Esophagus muscularis mucosa (tissue), 4 donors: ENCODE data around the gene PGBD2. TPM values are rescaled to one million over a fixed set of nuclear protein-coding genes. Genes with fewer than 3 reads are reported as not detected.

Experiments
- DNase-seq: peaks from one replicate; pipeline ENCODE4 v3.0.0-alpha.2; 2017; ENCODE audit errors: extremely low spot score
- H3K27ac ChIP-seq, 4 donors: fragments of 200-600 bp; sonication (generic); replicated peaks in 1 of 4; 1 replicate in 3 of 4; 2 replicates in 1 of 4; pipeline ENCODE4 v1.5.1; 2016 to 2019; ENCODE audit warnings: mild to moderate bottlenecking in 1 of 4
- H3K27me3 ChIP-seq, 4 donors: fragments of 200-600 bp; sonication (generic); one replicate each; pipeline versions ENCODE4 v1.5.1 to v1.6.0; 2016 to 2019
- H3K36me3 ChIP-seq, 4 donors: fragments of 200-600 bp; sonication (generic); one replicate each; pipeline ENCODE4 v1.5.1; 2016 to 2019
- H3K4me1 ChIP-seq, 4 donors: fragments of 200-600 bp; sonication (generic); one replicate each; pipeline ENCODE4 v1.5.1; 2016 to 2019
- H3K4me3 ChIP-seq, 4 donors: fragments of 200-600 bp; sonication (generic); 1 replicate in 2 of 4; 2 replicates in 2 of 4; pipeline ENCODE4 v1.5.1; 2016 to 2019; ENCODE audit warnings: mild to moderate bottlenecking in 4 of 4, moderate library complexity in 1 of 4
- H3K9me3 ChIP-seq, 4 donors: fragments of 200-600 bp; sonication (generic); 1 replicate in 3 of 4; 2 replicates in 1 of 4; pipeline ENCODE4 v1.5.1; 2016 to 2019
- CTCF ChIP-seq, 3 experiments: fragments of 200-600 bp in 2 of 3; fragments of 450-650 bp in 1 of 3; sonication (generic) in 2 of 3; IDR thresholded peaks; one replicate each; pipeline ENCODE4 v1.5.1; 2017 to 2019; ENCODE audit warnings: antibody characterized with exemption in 3 of 3, mild to moderate bottlenecking in 2 of 3, moderate library complexity in 1 of 3
- EP300 ChIP-seq: sonication (generic); formaldehyde crosslinking; IDR thresholded peaks from one replicate; pipeline ENCODE4 v1.6.1; 2017; ENCODE audit warnings: antibody characterized with exemption
- POLR2A ChIP-seq: fragments of 450-650 bp; IDR thresholded peaks from one replicate; pipeline ENCODE4 v1.6.1; 2017; ENCODE audit warnings: antibody characterized with exemption, moderate library complexity, mild to moderate bottlenecking, low read depth
- POLR2AphosphoS5 ChIP-seq, 2 donors: sonication (generic); formaldehyde crosslinking; IDR thresholded peaks; one replicate each; pipeline ENCODE4 v1.6.1; 2017; ENCODE audit warnings: antibody characterized with exemption in 2 of 2
- WGBS: methylation state at CpG from one replicate; pipeline ENCODE4 v1.1.5; 2018; 5-methylcytosine and 5-hydroxymethylcytosine counted together
- intact Hi-C: fragments of 100-400 bp; cut with DNase I; formaldehyde crosslinking; loops from one replicate; pipeline ENCODE4 v1.15.1; 2023
- total RNA-seq, 4 donors: library from RNA; depleted of rRNA; stranded (reverse); fragments of >200 nt; gene quantifications; one replicate each; pipeline versions ENCODE4 v1.1.0 to v1.2.1, GENCODE V29; 2016

Gene PGBD2
- total RNA-seq, 4 donors from 2014 or later = 3.1 to 5.6 (median 4.1) TPM

- H3K36me3 ChIP-seq = no peaks in the 10 kb centered on the region
- H3K9me3 ChIP-seq = no peaks in the 10 kb centered on the region
- H3K27ac ChIP-seq = peak overlapping the region; percentile 70 to 80 (median 74)
- TF ChIP-seq POLR2AphosphoS5 (IDR thresholded peaks at IDR 0.05) (peak; percentile 73 to 82), EP300 (no peak), CTCF (IDR thresholded peaks at IDR 0.05) (peak in 1 of 3 experiments; percentile 8), POLR2A (no peak)
- peak; percentile 82 for DNase-seq
- no peaks in the 10 kb centered on the region for H3K27me3 ChIP-seq
- intact Hi-C loops = no loop called here
- peak overlapping the region; percentile 57 to 69 (median 60) for H3K4me3 ChIP-seq
- peaks cover 25 to 30% (median 28%) of the 10 kb centered on the region in 4 donors for H3K4me1 ChIP-seq
- WGBS = 5% methylated on average over 26 of the region's 46 CpGs
Observed at GRCh38 chr1:248862998-248863881, 42.8 kb upstream of the PGBD2 start.

DNA sequence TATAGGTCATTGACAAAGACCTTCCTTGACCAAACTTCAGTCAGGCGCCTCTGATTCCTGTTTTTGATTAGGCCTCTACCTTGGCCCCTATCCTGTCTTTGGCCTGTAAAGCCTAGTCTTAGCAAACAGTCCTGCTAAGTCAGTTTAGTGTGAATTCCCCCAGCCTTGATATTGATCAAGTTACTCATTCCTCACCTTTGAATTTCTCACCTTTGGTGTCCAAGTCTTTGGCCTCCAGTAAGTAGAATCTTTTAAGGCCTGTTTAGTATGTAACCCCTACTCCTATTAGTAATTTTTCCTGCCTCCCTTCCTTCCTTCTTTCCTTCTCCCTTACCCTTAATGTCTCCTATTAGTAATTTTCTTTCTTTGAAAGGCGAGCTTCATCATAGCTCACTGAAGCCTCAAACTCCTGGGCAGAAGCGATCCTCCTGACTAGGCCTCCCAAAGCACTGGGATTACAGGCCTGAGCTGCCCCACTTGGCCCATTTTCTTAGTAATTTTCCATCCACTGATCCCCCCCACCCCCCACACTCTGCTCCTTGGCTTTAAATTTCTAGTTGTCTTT lies 34.1 kb upstream of the PGBD2 start:
- Histone ChIP-seq H3K9me3 (no peaks in the 10 kb centered on the region), H3K27me3 (no peaks in the 10 kb centered on the region), H3K4me3 (no peak overlapping the region), H3K36me3 (no peaks in the 10 kb centered on the region), H3K27ac (peak overlapping the region; percentile 94 to 99 (median 98)), H3K4me1 (peaks cover 9 to 21% (median 15%) of the 10 kb centered on the region in 4 donors)
- intact Hi-C loops = loop anchor here (2.0 kb wide), 1 partner anchor 13 kb away; the partner anchor contains the start of gene ZNF692
- no peak for DNase-seq
- no peak for TF ChIP-seq EP300
- no peak for TF ChIP-seq CTCF (IDR thresholded peaks at IDR 0.05)
- no peak for TF ChIP-seq POLR2A
- no peak for TF ChIP-seq POLR2AphosphoS5 (IDR thresholded peaks at IDR 0.05)
- WGBS = 94% methylated on average over 3 of the region's 3 CpGs

- intact Hi-C loops = loop anchor here (2.0 kb wide), 1 partner anchor 14 kb away; the partner anchor contains the start of gene ZNF692
- no peaks in the 10 kb centered on the region for H3K27me3 ChIP-seq
- H3K27ac ChIP-seq = peak overlapping the region; percentile 94 to 99 (median 98)
- H3K4me3 ChIP-seq = peak overlapping the region; percentile 69 to 83 (median 74)
- no peaks in the 10 kb centered on the region for H3K36me3 ChIP-seq
- WGBS = 2% methylated on average over 17 of the region's 31 CpGs
- peaks cover 9 to 21% (median 15%) of the 10 kb centered on the region in 4 donors for H3K4me1 ChIP-seq
- no peak for DNase-seq
- no peak for TF ChIP-seq CTCF (IDR thresholded peaks at IDR 0.05)
- peak; percentile 48 to 54 for TF ChIP-seq POLR2AphosphoS5 (IDR thresholded peaks at IDR 0.05)
- H3K9me3 ChIP-seq = no peaks in the 10 kb centered on the region
Observed at GRCh38 chr1:248872752-248873408, 33.2 kb upstream of the PGBD2 start.

- H3K4me1 ChIP-seq = peaks cover 9 to 21% (median 15%) of the 10 kb centered on the region in 4 donors
- peak overlapping the region; percentile 94 to 99 (median 98) for H3K27ac ChIP-seq
- H3K36me3 ChIP-seq = no peaks in the 10 kb centered on the region
- H3K9me3 ChIP-seq = no peaks in the 10 kb centered on the region
- no peak for TF ChIP-seq CTCF (IDR thresholded peaks at IDR 0.05)
- TF ChIP-seq EP300 = no peak
- peak; percentile 78 to 80 for TF ChIP-seq POLR2AphosphoS5 (IDR thresholded peaks at IDR 0.05)
- intact Hi-C loops = loop anchor here (2.0 kb wide), 1 partner anchor 15 kb away; the partner anchor contains the start of gene ZNF692
- under 1% methylated on average over 24 of the region's 41 CpGs for WGBS
- peak overlapping the region; percentile 69 to 83 (median 74) for H3K4me3 ChIP-seq
- DNase-seq = peak; percentile 99
- H3K27me3 ChIP-seq = no peaks in the 10 kb centered on the region
Observed at GRCh38 chr1:248873409-248873992, 32.5 kb upstream of the PGBD2 start.
